ENCODE measurements around the gene FBXW7.

Gene FBXW7

DNA sequence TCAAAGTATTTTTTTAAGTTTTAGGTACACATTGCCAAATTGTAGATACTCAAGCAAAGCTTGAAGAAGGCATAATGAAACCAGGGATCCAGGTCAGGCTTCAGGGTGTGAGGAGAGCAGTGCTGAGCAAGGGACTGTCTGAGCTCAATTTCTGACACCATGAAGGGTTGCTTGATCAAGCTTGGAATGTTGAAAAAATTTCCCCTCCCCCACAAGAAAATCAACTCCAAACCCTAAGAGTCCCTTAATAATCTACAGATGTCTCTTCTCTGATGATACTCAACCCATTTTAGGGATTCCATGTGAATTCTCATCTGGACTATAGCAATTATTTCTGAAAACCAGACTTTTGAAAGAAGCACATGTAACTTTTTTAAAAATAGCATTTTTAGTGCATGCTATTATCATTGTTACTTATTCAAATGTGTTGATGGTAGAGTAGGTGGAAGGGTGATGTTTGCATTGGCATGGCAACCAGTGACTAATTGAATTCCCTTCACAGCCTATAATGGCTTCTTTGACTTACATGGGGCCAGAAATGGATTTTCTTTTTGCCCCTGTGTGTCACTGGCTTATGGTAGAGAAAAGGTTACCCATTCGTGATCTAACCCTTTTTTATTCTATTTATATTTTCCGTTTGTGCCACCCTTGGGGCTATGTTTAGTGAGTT lies 252.0 kb downstream of the FBXW7 start:
- no peak for DNase-seq (ENCODE audit: low read depth)

- DNase-seq (ENCODE audit: low read depth), result no peak
Observed at GRCh38 chr4:152281822-152282221, 254.1 kb downstream of the FBXW7 start.

DNA sequence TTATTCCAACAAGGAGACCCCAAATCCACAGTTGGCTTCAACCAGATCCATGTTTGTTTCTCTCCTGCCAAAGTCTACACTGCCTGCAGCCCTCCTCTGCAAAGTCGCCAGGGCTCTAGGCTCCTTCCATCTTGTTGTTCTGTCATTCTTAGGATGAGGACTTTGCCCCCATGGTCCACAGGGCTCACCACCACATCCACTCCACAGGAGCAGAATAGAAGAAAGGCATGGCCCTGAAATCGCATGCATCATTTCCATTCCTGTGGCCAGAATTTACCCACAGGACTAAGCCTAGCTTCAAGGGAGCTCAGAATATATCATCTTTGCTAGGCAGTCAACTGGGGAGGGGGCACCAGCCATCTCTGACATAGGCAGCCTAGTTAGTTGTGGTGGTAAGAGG lies 254.7 kb downstream of the FBXW7 start:
- no peak for DNase-seq (ENCODE audit: low read depth)

DNA sequence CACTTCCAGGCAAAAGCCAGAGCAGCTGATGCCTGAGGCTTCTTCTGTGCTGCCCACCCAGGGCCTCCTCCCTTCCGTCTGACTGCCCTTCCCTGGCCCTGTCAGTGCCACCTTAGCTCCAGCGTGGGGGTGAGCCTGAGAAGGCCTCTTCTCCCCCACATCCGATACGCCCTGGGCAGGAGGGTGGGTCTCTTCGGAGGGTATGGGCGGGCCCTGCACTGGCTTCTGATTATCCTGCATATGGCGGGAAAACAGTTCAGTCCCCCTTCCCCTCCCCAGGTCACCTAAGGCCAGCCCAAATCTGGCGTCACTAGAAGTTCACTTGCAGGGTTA lies 256.7 kb downstream of the FBXW7 start:
- DNase-seq (ENCODE audit: low read depth), result no peak

- DNase-seq (ENCODE audit: low read depth), result no peak
Observed at GRCh38 chr4:152278505-152279233, 257.2 kb downstream of the FBXW7 start.

DNA sequence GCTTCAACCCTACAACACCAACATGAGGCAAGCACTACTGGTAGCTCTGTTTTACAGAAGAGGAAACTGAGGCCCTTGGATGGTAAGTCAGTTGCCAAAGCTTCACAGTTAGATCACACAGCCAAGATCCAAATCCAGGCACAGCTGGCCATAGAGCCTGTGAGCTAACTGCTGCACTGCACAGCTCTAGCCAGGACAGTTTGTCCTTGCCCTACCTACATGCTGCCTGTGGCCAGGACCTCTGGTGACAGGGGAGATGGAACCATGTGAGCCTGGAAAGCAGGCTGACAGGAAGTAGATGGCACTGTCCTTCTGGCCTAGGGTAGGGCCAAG lies 257.8 kb downstream of the FBXW7 start:
- no peak for DNase-seq (ENCODE audit: low read depth)

- DNase-seq (ENCODE audit: low read depth), result no peak
Observed at GRCh38 chr4:152277333-152277732, 258.6 kb downstream of the FBXW7 start.

DNA sequence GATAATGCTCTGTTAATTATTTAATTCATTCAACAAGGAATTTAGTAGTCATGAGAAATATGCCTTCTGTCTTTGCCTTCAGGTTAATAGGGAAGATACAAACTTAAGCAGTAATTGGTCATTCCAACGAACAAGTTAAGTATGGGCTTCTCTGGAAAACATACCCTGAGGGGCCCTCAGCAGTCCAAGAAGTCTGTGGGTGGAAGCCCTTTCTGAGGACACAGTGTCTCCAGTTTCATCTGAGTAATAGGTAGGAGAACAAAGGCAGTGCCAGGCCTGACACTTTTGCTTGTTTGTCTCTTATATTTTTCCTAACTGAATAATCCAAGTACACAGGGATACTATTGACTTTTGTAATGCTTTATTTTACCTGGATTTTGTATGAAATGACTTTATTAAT lies 262.5 kb downstream of the FBXW7 start:
- DNase-seq (ENCODE audit: low read depth), result no peak

Measured in stimulated activated CD8-positive, alpha-beta memory T cell treated with anti-CD3 and anti-CD28 coated beads, Interleukin-12 subunit alpha, Interleukin-12 subunit beta, amount 100 ng/mL, for 4 hours (primary cell).